Mesangial cell (primary cell): Measurements from ENCODE around the gene CCDC85C. TPM values are rescaled to one million over a fixed set of nuclear protein-coding genes. Genes with fewer than 3 reads are reported as not detected.

Experiments
- total RNA-seq: library from RNA; depleted of rRNA; stranded (reverse); fragments of >200 nt; gene quantifications from 2 replicates; pipeline ENCODE4 v1.2.3, GENCODE V29; 2015

The CCDC85C gene
- total RNA-seq = 23.7 and 33.9 TPM in 2 replicates

DNA sequence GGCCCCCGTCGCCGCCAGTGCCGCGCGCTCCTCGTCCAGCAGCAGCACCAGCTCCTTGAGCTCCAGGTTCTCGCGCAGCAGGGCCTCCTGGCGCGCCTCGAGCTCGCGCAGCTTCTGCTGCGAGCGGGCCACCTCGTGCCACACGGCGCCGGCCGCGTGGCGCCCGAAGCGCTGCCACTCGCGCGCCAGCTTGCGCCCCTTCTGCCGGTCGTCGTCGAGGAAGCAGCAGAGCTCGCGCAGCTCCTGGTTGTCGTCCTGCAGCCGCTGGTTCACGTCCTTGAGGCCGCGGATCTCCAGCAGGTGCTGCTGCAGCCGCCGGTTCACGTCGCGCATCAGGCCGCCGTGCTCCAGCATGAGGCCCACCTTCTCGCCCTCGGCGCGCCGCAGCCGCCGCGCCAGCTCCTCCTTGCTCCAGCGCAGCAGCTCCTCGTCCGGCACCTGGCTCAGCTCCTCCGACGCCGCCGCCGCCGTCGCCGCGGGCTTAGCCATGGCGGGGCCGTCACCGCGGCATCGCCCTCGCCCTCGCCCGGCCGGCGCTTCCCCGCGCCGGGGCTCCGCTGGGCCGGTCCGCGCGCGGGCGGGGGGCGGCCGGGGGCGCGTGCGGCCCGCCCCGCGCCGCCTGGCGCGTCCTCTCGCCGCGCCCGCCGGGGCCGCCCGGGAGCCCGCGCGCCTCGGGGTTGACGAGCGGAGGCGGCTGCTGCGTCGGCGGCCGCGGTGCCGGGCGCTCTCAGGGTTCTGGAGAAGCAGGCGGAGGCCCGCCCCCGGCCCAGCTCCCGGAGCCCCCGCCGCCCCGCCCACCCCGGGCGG is at the start of gene CCDC85C:
Gene CCDC85C, minus strand, starts transcription at position 737 of the 807 bp plus-strand sequence. Its CDS starts 248 bp downstream, at position 489.

DNA sequence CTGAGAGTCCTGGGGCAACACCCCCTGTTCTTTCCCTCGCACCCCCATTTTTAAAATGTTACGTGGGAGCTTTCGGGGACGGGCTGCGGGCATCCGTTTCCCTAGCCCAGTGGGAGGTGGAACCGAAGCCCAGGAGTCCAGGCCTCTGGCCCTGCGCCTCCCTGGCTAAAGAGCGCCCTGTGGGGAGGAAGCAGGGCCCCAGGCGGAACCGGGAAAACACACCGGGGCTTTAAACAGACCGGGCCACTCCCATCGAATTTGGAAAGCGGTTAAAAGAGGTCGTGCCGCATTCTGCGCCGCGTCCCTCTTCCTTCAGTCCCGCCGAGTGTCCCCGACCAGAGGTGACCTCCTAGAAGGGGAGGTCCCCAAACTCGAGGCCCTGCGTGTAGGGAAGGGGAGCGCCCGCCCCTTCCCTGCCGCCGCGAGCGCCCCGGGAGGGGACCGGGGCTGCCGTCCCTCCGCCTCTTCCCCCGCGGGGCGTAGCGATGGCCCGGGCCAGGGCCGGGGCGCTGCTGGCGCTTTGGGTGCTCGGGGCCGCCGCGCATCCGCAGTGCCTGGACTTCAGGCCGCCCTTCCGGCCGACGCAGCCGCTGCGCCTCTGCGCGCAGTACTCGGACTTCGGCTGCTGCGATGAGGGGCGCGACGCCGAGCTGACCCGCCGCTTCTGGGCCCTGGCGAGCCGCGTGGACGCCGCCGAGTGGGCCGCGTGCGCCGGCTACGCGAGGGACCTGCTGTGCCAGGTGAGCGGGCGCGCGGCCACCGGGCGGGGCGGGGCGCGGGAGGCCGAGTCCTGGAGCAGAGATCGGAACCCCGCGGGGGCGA is 40.9 kb upstream of the CCDC85C start, which contains the start of gene HHIPL1:
Gene HHIPL1, plus strand, starts transcription at position 407 of the 822 bp plus-strand sequence. Its CDS starts 79 bp downstream, at position 486.

DNA sequence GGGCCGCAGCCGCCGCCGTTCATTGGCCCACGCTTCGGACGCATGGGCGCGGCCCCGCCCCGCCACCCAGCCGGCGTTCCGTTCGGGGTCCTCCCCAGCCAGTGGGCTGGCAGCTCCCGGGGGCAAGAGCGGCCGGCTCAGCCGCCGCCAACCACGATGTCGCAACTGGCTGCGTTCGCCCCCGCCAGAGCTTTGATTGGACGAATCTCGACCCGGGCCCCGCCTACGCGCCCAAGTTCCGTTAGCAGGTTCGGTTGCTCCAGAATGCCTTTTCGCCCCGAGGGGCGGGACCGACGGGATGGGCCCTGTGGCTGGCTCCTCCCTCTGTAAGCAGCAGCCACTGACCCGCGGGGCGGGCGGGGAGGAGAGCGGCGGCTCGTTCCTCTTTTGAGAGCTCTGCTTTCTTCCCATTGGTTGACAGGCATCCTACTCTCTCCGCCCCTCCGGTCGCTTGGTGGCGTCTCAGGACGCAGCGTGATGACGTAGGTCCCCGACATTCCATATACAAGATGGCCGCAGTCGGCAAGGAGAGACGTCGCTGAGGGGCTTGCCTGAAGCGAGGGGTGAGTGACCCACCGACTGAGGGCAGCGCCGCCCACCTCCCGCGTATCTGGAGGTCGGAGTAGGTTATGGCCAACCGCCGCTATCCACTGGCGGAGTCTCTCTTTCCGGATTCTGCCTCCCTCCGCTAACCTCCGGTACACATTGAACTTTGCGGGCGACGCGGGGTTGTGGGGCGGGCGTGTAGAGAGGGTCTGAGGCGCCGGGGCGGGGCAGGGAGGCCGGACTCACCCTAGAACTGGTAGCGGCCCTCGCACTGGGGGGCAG is 122.9 kb downstream of the CCDC85C start, which contains the start of gene CCNK:
Gene CCNK, plus strand, starts transcription at position 493 of the 828 bp plus-strand sequence. CDS start 11,269 bp downstream, outside the sequence.

DNA sequence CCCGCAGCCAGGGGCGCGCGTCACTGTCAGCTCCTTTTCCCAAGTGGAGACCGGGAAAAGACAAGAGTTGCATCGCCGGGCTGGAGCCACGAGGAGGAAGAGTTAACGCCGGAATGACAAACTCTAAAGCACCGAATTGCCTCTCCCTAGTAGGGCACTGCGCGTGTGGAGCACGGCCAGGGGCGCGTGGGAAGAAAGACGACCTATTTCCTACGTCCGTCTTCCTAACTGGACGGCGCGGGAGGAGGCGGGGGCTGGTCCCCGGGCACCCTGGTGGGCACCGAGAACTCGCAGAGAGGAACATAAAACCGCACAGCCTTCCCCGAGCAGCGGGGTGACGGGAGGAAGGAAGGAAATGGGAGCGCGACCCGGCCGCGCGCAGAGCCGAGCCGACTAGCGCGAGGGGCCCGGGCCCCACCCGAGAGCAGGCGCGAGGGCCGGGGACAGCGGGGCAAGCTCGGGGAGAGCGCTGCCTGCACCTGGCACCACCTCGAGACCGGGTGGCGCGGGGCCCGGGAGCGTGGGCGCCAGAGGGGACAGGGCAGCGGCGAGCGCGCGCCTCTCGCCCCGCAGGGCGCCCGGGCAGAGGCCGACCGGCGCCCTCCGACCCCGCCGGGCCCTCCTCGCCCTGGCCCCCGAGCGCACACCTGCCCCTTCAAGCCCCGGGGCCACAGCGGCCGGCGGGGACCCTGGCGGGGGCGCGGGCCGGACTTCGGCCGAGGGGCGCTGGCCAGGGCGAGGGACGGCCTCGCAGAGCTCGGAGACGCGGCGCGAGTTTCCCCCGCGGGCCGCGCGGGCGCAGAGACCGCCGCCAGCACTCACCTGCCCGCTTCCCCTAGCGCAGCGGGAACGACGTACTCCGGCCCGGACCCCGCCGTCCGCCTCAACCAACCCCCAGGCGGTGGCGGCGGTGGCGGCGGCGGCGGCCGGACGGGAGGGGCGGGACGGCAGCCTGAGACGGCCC is 123.8 kb downstream of the CCDC85C start, which contains the start of gene SETD3:
Gene SETD3, minus strand, starts transcription at position 954 of the 964 bp plus-strand sequence. CDS start 15,054 bp downstream, outside the sequence.

Other genes with a start within 250 kb of the CCDC85C start
- 22.7 and 26.7 TPM in 2 replicates for gene SETD3, start 123.3 kb downstream of the CCDC85C start, total RNA-seq
- 12.2 and 16.5 TPM in 2 replicates for gene CCNK, start 122.8 kb downstream of the CCDC85C start, total RNA-seq
- 0.81 and 3.0 TPM in 2 replicates for gene HHIPL1, start 40.9 kb upstream of the CCDC85C start, total RNA-seq
- under 0.01 TPM in 1 of 2 replicates, not detected in the other for gene CYP46A1, start 80.1 kb upstream of the CCDC85C start, total RNA-seq
- gene EML1, start 189.2 kb upstream of the CCDC85C start, total RNA-seq = 6.7 and 8.6 TPM in 2 replicates